Adipocyte (in vitro differentiated cells): Measurements from ENCODE around the gene CCDC60.

Source experiments
- DNase-seq: peaks from one replicate; pipeline ENCODE4 v3.0.0-alpha.2; 2015; ENCODE audit warnings: low read depth
- H3K27me3 ChIP-seq: replicated peaks from 2 replicates; pipeline ENCODE4 v1.7.0; 2013; ENCODE audit warnings: mild to moderate bottlenecking, low read length, moderate library complexity; ENCODE audit not compliant: control insufficient read depth, insufficient read depth
- H3K36me3 ChIP-seq: 2 replicates; pipeline ENCODE4 v1.7.0; 2013; ENCODE audit warnings: low read length, mild to moderate bottlenecking, moderate library complexity; ENCODE audit not compliant: control insufficient read depth, insufficient read depth, severe bottlenecking
- H3K4me1 ChIP-seq: 2 replicates; pipeline ENCODE4 v1.7.0; 2013; ENCODE audit warnings: mild to moderate bottlenecking, low read length, moderate library complexity; ENCODE audit not compliant: control insufficient read depth, insufficient read depth
- H3K4me3 ChIP-seq: 2 replicates; pipeline ENCODE4 v1.7.0; 2013; ENCODE audit warnings: mild to moderate bottlenecking, low read length, moderate library complexity
- H3K9ac ChIP-seq: 2 replicates; pipeline ENCODE4 v1.7.0; 2013; ENCODE audit warnings: mild to moderate bottlenecking, low read length, moderate library complexity
- H3K9me3 ChIP-seq: 2 replicates; pipeline ENCODE4 v1.7.0; 2013; ENCODE audit warnings: mild to moderate bottlenecking, low read length, moderate library complexity; ENCODE audit not compliant: control insufficient read depth

The CCDC60 gene

GRCh38 chr12:119311878-119312277 is 22.7 kb upstream of the CCDC60 start:
- Histone ChIP-seq H3K27me3 (no peaks in the 10 kb centered on the region), H3K36me3 (no peaks in the 10 kb centered on the region), H3K4me3 (no peak overlapping the region), H3K9me3 (no peaks in the 10 kb centered on the region), H3K4me1 (no peaks in the 10 kb centered on the region), H3K9ac (no peak overlapping the region)
- no peak for DNase-seq

- Histone ChIP-seq H3K4me1 (no peaks in the 10 kb centered on the region), H3K27me3 (no peaks in the 10 kb centered on the region), H3K4me3 (no peak overlapping the region), H3K9ac (no peak overlapping the region), H3K9me3 (no peaks in the 10 kb centered on the region), H3K36me3 (no peaks in the 10 kb centered on the region)
- no peak for DNase-seq
These were observed 21.6 kb upstream of the CCDC60 start for GRCh38 chr12:119312904-119313303.

- no peaks in the 10 kb centered on the region for H3K9me3 ChIP-seq
- H3K36me3 ChIP-seq: no peaks in the 10 kb centered on the region
- DNase-seq: no peak
- no peak overlapping the region for H3K4me3 ChIP-seq
- H3K9ac ChIP-seq: no peak overlapping the region
- H3K4me1 ChIP-seq: no peaks in the 10 kb centered on the region
- H3K27me3 ChIP-seq: peaks cover 4% of the 10 kb centered on the region
These were observed 20.2 kb upstream of the CCDC60 start for GRCh38 chr12:119314290-119314689.

DNA sequence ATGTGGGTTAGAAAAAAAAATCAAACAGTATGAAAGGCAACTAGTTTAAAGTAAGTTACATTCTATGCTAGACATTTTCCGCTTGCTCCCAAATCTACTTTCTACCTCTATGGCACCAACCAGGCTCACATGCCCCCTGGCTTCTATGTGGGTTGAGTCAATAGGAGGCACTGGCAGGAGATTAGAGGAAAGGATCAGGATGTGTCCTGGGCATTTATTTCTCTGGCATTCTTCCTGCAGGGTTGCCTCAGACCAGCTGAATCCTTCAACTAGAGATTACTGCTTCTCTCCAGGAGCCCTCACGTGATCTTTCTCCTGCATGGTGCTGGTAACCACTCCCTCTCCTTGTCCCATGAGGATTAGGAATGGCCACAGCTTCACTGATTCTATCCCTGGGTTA is 14.9 kb upstream of the CCDC60 start:
- H3K4me3 ChIP-seq: no peak overlapping the region

GRCh38 chr12:119320678-119321077 is 13.9 kb upstream of the CCDC60 start:
- Histone ChIP-seq H3K9ac (no peak overlapping the region), H3K9me3 (no peaks in the 10 kb centered on the region), H3K36me3 (no peaks in the 10 kb centered on the region), H3K27me3 (peaks cover 4% of the 10 kb centered on the region), H3K4me1 (no peaks in the 10 kb centered on the region), H3K4me3 (no peak overlapping the region)
- DNase-seq: no peak

More for the DNA sequence above, 14.9 kb upstream of the CCDC60 start:
- H3K4me1 ChIP-seq: no peaks in the 10 kb centered on the region
- DNase-seq: no peak
- H3K9me3 ChIP-seq: no peaks in the 10 kb centered on the region
- peaks cover 4% of the 10 kb centered on the region for H3K27me3 ChIP-seq
- H3K9ac ChIP-seq: no peak overlapping the region
- no peaks in the 10 kb centered on the region for H3K36me3 ChIP-seq

- H3K27me3 ChIP-seq: peaks cover 4% of the 10 kb centered on the region
- no peak overlapping the region for H3K9ac ChIP-seq
- no peak overlapping the region for H3K4me3 ChIP-seq
- no peak for DNase-seq
- no peaks in the 10 kb centered on the region for H3K9me3 ChIP-seq
- H3K36me3 ChIP-seq: no peaks in the 10 kb centered on the region
- no peaks in the 10 kb centered on the region for H3K4me1 ChIP-seq
These were observed 12.2 kb upstream of the CCDC60 start for GRCh38 chr12:119322301-119322723.

DNA sequence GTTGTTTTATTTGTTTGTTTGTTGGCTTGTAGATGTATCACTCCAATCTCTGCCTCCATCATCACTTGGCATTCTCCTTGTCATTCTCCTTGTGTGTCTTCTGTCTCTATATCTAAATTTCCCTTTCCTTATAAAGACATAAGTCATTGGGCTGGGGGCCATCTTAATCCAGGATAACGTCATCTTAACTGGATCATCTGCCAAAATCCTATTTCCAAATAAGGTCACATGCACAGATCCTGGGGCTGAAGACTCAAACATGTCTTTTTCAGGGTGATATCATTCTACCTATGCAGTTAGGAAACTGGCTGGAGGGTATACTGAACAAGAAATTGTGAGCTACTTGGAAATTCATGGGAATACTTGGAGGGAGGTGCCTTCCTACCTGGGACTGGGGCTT is 8.7 kb upstream of the CCDC60 start:
- H3K36me3 ChIP-seq: no peaks in the 10 kb centered on the region
- no peaks in the 10 kb centered on the region for H3K27me3 ChIP-seq
- H3K9me3 ChIP-seq: no peaks in the 10 kb centered on the region
- H3K4me1 ChIP-seq: no peaks in the 10 kb centered on the region
- no peak for DNase-seq
- H3K9ac ChIP-seq: no peak overlapping the region
- no peak overlapping the region for H3K4me3 ChIP-seq

DNA sequence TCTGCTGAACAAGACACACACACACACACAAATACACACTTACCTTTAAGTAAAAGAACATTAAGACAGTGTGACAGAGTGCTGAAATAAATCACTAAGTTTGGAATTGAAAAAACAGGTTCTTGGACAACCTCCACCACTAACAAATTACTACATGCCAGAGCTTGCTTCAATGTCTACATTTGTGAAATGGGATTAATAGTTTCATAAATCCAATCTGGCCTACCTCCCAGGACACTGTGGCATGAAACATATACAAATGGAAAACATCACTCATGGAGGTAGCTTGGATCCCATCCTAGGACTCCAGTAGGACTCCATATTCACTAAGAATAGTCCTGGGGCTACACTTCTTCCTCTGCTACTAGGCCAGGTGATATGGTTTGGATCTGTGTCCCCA is 8.2 kb upstream of the CCDC60 start:
- Histone ChIP-seq H3K36me3 (no peaks in the 10 kb centered on the region), H3K4me1 (no peaks in the 10 kb centered on the region), H3K9ac (no peak overlapping the region), H3K9me3 (no peaks in the 10 kb centered on the region), H3K27me3 (no peaks in the 10 kb centered on the region), H3K4me3 (no peak overlapping the region)
- DNase-seq: no peak

DNA sequence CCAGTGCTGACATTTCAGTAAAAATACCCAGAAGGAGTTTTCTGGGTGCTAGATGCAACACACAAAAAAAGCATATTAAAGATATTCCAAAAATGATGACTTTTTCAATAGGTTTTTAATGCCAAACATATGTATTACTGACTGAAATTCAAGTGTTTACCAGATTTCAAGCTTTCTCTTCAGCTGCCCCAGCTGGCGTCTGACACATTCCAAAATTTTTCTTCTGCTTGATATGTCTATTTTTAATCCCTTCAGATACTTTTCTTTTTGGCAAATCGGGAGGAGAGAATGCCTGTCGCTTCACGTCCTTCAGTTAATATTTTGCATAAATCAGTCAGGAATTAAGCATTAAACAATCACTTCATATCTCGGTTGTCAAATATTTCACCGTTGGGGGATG is 7.1 kb upstream of the CCDC60 start:
- DNase-seq: no peak
- Histone ChIP-seq H3K27me3 (no peaks in the 10 kb centered on the region), H3K4me3 (no peak overlapping the region), H3K9me3 (no peaks in the 10 kb centered on the region), H3K4me1 (no peaks in the 10 kb centered on the region), H3K36me3 (no peaks in the 10 kb centered on the region), H3K9ac (no peak overlapping the region)

GRCh38 chr12:119328111-119328510 is 6.4 kb upstream of the CCDC60 start:
- Histone ChIP-seq H3K4me3 (no peak overlapping the region), H3K9me3 (no peaks in the 10 kb centered on the region), H3K4me1 (no peaks in the 10 kb centered on the region), H3K9ac (no peak overlapping the region), H3K27me3 (no peaks in the 10 kb centered on the region), H3K36me3 (no peaks in the 10 kb centered on the region)
- no peak for DNase-seq

DNA sequence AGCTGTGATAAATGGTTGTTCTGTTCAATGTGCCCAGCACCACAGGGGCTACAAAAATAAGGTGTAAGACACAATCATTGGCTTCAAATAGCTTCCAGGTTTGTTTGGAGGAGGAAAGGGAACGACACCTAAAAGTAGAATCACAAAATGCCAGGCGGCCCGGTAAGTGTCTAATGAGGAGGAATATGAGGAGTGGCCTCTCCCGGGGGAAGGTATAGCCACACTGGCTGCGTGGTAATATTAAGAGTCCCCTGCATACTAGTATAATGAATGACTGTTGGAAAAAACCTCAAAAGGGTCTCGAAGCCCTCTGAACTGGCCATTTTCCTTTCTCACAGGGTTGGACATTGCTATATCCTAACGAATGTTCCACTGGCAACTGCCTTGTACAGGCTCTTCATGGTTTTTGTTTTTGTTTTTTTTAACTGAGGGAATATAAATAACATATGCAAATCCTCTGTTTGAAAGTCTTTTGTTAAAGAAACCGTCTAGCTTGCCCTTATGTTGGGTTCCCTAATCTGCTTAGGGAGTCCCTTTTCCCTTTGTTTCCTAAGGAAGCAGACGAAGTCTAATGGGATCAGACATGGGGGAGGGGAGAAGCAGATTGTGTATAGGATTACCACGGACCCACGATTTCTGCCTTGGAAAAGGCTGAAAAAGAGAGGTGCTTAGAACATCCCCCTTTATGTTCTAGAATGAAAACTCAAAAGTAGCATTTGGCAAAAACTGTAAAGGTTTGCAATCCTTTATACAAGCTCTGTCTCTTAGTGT is 4.2 kb downstream of the CCDC60 start:
- Histone ChIP-seq H3K4me1 (no peaks in the 10 kb centered on the region), H3K27me3 (peaks cover 14% of the 10 kb centered on the region), H3K9ac (no peak overlapping the region), H3K36me3 (no peaks in the 10 kb centered on the region), H3K9me3 (peaks cover 4% of the 10 kb centered on the region), H3K4me3 (no peak overlapping the region)
- no peak for DNase-seq

DNA sequence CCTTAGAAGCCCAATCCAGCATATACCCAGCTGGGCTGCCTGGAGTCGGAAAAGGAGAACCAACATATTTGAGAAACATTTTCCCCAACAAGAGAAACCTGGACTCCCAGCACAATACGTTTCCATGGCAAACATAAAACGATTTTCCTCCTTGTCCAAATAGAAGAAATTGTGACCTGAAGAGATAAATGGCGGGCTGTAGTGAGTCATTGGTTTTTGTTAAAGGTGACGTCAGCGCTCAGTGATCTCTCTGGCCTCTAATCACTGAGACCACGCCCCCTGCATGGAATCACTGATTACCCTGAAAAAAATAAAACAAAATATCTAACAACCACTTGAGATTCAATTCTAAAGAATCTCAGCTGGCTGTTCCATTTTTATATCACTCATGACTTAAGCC is 6.0 kb downstream of the CCDC60 start:
- no peak for DNase-seq
- Histone ChIP-seq H3K9me3 (peaks cover 4% of the 10 kb centered on the region), H3K4me1 (no peaks in the 10 kb centered on the region), H3K36me3 (no peaks in the 10 kb centered on the region), H3K27me3 (peaks cover 7% of the 10 kb centered on the region), H3K9ac (no peak overlapping the region), H3K4me3 (no peak overlapping the region)
